EL (cell line): ENCODE data around the gene EPDR1.
A peak's percentile ranks its signal among the peaks of the same experiment; 100 is the strongest.

Source experiments
- DNase-seq: peaks from one replicate; pipeline ENCODE4 v3.0.0-alpha.2; 2016

The EPDR1 gene

GRCh38 chr7:37920305-37920848, at the start of gene EPDR1:
EPDR1 (plus strand) TSS chr7:37920640; CDS start chr7:37920940, 300 bp downstream.
- DNase-seq, result no peak

- no peak for DNase-seq
Measured at GRCh38 chr7:37882086-37882485, 38.4 kb upstream of the EPDR1 start.

GRCh38 chr7:37893359-37893758, 27.1 kb upstream of the EPDR1 start:
- DNase-seq, result no peak

GRCh38 chr7:37894671-37895070, 25.8 kb upstream of the EPDR1 start:
- no peak for DNase-seq

- no peak for DNase-seq
Measured at GRCh38 chr7:37899712-37900247, 20.7 kb upstream of the EPDR1 start.

GRCh38 chr7:37901236-37901827, 19.1 kb upstream of the EPDR1 start:
- no peak for DNase-seq

- DNase-seq, result peak; percentile 43
Measured at GRCh38 chr7:37901890-37902524, 18.4 kb upstream of the EPDR1 start.

- DNase-seq, result peak; percentile 11
Measured at GRCh38 chr7:37908221-37908788, 12.1 kb upstream of the EPDR1 start.

GRCh38 chr7:37912756-37913155, 7.7 kb upstream of the EPDR1 start:
- no peak for DNase-seq

- DNase-seq, result no peak
Measured at GRCh38 chr7:37915438-37915837, 5.0 kb upstream of the EPDR1 start.

GRCh38 chr7:37916017-37916672, 4.3 kb upstream of the EPDR1 start:
- DNase-seq, result no peak

GRCh38 chr7:37916673-37917660, 3.5 kb upstream of the EPDR1 start, which contains the start of gene SFRP4:
SFRP4 (minus strand) TSS chr7:37916817; CDS start chr7:37916537, 280 bp downstream.
- DNase-seq, result peak; percentile 27

GRCh38 chr7:37918526-37918925, 1.9 kb upstream of the EPDR1 start:
- no peak for DNase-seq

GRCh38 chr7:37920849-37921805, 687 bp downstream of the EPDR1 start:
- no peak for DNase-seq

- no peak for DNase-seq
Measured at GRCh38 chr7:37921876-37922275, 1.4 kb downstream of the EPDR1 start.

- DNase-seq, result no peak
Measured at GRCh38 chr7:37923996-37924395, 3.6 kb downstream of the EPDR1 start.

GRCh38 chr7:37924491-37925041, 4.1 kb downstream of the EPDR1 start:
- no peak for DNase-seq

- DNase-seq, result no peak
Measured at GRCh38 chr7:37925620-37926019, 5.2 kb downstream of the EPDR1 start.

GRCh38 chr7:37927773-37928444, 7.5 kb downstream of the EPDR1 start:
- DNase-seq, result no peak

- no peak for DNase-seq
Measured at GRCh38 chr7:37928878-37929277, 8.4 kb downstream of the EPDR1 start.
